PFSK-1 (cell line): ENCODE results near the gene PGR.

Experiments
- FOXP2 ChIP-seq: optimal IDR thresholded peaks from 2 replicates; pipeline ENCODE3; 2011; ENCODE audit warnings: borderline replicate concordance, control low read depth, inconsistent platforms; ENCODE audit not compliant: insufficient read depth; ENCODE audit errors: extremely low read length, extremely low read depth
- POLR2AphosphoS5 ChIP-seq: IDR thresholded peaks from 2 replicates; pipeline ENCODE4 v1.6.1; 2012; ENCODE audit warnings: low read depth, mild to moderate bottlenecking, control low read depth, low read length, moderate library complexity
- SIN3A ChIP-seq: IDR thresholded peaks from 2 replicates; pipeline ENCODE4 v1.6.1; 2012; ENCODE audit warnings: mild to moderate bottlenecking, low read length, moderate library complexity, borderline replicate concordance; ENCODE audit not compliant: insufficient read depth
- TAF1 ChIP-seq: IDR thresholded peaks from 2 replicates; pipeline ENCODE4 v1.6.1; 2012; ENCODE audit warnings: low read length, control low read depth, borderline replicate concordance; ENCODE audit not compliant: insufficient read depth
- TF ChIP-seq, protein P1 (sequence below), 2 experiments: IDR thresholded peaks; 2 replicates each; pipeline versions ENCODE4 v1.6.1 to v1.8.0; 2011 to 2012; ENCODE audit warnings: low read depth in 2 of 2, low read length in 2 of 2, control low read depth in 1 of 2, inconsistent platforms in 1 of 2, mild to moderate bottlenecking in 1 of 2, moderate library complexity in 1 of 2; ENCODE audit not compliant: insufficient read depth in 1 of 2

The PGR gene

DNA sequence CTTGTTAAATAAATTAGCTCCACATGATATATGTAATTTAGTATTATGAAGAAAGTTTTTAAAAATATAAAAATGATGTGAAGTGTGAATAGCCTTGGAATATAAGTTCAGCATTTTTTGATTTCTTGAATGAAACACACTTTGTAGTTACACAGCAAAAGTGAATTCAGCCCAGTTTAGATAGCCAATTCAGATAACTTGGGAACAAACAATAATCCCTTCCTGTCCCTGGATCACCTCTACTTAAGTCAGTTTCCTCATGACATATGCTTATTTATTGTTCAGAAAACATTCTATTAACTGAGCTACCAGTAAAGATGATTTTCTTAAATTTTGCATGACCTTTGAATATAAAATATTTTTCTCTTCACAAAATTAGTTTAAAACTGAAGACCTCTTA is 107.4 kb downstream of the PGR start:
- TF ChIP-seq POLR2AphosphoS5 (no peak), TAF1 (no peak), FOXP2 (no peak), SIN3A (no peak)
- TF ChIP-seq, protein P1, sequence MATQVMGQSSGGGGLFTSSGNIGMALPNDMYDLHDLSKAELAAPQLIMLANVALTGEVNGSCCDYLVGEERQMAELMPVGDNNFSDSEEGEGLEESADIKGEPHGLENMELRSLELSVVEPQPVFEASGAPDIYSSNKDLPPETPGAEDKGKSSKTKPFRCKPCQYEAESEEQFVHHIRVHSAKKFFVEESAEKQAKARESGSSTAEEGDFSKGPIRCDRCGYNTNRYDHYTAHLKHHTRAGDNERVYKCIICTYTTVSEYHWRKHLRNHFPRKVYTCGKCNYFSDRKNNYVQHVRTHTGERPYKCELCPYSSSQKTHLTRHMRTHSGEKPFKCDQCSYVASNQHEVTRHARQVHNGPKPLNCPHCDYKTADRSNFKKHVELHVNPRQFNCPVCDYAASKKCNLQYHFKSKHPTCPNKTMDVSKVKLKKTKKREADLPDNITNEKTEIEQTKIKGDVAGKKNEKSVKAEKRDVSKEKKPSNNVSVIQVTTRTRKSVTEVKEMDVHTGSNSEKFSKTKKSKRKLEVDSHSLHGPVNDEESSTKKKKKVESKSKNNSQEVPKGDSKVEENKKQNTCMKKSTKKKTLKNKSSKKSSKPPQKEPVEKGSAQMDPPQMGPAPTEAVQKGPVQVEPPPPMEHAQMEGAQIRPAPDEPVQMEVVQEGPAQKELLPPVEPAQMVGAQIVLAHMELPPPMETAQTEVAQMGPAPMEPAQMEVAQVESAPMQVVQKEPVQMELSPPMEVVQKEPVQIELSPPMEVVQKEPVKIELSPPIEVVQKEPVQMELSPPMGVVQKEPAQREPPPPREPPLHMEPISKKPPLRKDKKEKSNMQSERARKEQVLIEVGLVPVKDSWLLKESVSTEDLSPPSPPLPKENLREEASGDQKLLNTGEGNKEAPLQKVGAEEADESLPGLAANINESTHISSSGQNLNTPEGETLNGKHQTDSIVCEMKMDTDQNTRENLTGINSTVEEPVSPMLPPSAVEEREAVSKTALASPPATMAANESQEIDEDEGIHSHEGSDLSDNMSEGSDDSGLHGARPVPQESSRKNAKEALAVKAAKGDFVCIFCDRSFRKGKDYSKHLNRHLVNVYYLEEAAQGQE (IDR thresholded peaks at IDR 0.05; ENCODE audit: insufficient read depth in 1 of 2, low read depth in 2 of 2, low read length in 2 of 2), result no peak

DNA sequence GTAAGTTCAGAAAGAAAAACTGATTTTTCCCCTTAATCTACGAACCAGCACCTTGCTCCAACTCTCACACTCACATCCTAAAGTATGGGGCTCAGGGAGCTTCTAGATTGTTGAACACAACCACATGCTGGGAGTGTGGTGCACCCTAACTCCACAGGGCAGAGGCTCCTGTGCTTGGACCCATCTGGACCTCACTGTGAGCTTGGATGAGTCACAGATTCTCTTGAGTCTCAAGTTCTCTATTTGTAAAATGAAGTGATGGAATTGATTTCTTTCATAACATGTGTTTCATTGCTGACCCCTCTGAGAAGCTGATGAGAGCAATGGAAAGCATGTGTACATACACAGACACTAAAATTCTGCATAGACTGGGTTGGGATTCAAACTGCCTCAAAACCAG is 109.7 kb downstream of the PGR start:
- TF ChIP-seq, protein P1 (IDR thresholded peaks at IDR 0.05; ENCODE audit: insufficient read depth in 1 of 2, low read depth in 2 of 2, low read length in 2 of 2), result no peak
- TF ChIP-seq SIN3A (no peak), POLR2AphosphoS5 (no peak), FOXP2 (no peak), TAF1 (no peak)

DNA sequence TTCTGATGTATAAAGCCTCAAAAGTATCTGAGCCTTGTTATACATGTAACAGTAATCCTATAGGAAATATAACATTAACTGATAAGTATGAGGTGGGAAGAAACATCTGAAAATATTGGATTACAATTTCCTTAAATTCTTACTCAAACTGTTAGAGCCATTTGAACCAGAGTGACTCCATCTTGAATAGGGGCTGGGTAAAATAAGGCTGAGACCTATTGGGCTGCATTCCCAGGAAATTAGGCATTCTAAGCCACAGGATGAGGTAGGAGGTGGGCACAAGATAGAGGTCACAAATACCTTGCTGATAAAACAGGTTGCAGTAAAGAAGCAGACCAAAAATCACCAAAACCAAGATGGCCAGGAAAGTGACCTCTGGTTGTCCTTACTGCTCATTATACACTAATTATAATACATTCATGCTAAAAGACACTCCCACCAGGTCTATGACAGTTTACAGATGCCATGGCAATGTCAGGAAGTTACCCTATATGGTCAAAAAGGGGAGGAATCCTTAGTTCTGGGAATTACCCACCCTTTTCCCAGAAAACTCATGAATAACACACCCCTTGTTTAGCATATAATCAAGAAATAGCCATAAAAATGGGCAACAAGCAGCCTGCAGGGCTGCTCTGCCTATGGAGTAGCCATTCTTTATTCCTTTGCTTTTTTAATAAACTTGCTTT is 114.9 kb downstream of the PGR start:
- TF ChIP-seq, protein P1 (IDR thresholded peaks at IDR 0.05; ENCODE audit: insufficient read depth in 1 of 2, low read depth in 2 of 2, low read length in 2 of 2), result no peak
- no peak for TF ChIP-seq POLR2AphosphoS5
- TF ChIP-seq FOXP2, result no peak
- no peak for TF ChIP-seq SIN3A
- no peak for TF ChIP-seq TAF1

DNA sequence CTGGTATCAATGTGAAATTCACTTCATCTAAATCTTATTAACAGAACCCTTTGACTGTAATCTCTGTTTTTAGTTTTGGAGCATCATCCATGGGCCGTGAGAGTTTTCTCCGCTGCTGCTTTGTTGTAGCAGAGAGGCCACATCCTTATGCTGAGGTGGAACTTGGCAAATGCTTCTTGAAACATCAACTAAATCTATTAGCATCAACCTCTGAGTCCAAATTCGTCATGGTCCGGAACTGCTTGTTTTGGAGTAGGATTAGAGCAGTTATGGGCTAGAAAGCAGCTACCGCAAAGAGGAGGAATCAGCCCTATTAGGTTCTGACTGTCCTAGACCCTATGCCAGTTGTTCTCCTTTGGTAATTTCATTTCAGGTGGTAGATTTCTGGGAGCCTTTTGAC is 117.7 kb downstream of the PGR start:
- TF ChIP-seq FOXP2, result no peak
- TF ChIP-seq TAF1, result no peak
- no peak for TF ChIP-seq POLR2AphosphoS5
- TF ChIP-seq, protein P1 (IDR thresholded peaks at IDR 0.05; ENCODE audit: insufficient read depth in 1 of 2, low read depth in 2 of 2, low read length in 2 of 2), result no peak
- TF ChIP-seq SIN3A, result no peak
